HG03135 (cell line): ENCODE results near the gene PTPRC.

Experiments
- ATAC-seq: cut with Tn5 transposase; IDR thresholded peaks from one replicate; pipeline ENCODE4 v1.9.1; 2021; ENCODE audit warnings: mild to moderate bottlenecking, moderate library complexity; ENCODE audit not compliant: unreplicated experiment

Gene PTPRC

DNA sequence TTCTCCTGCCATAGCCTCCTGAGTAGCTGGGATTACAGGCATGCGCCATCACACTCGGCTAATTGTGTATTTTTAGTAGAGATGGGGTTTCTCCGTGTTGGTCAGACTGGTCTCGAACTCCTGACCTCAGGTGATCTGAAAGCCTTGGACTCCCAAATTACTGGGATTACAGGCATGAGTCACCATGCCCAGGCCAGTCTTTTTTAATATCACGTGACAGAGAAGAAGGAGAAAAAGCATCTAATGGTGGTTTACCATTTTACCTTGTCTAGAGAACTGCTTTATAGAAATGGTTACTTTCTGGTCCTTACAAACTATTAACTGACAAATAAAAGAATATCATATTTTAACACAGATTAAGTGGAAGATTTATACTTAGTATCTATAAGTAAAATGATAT lies 168.0 kb downstream of the PTPRC start:
- no peak for ATAC-seq
